NCI-H146 treated with DMSO at 0.1 percent for 48 hours (cell line): Measurements from ENCODE around the gene PFDN4.

Experiments used
- DNase-seq: peaks from one replicate; lab custom pipeline; 2025; ENCODE audit not compliant: unreplicated experiment; lab: John Stamatoyannopoulos, UW

The PFDN4 gene

DNA sequence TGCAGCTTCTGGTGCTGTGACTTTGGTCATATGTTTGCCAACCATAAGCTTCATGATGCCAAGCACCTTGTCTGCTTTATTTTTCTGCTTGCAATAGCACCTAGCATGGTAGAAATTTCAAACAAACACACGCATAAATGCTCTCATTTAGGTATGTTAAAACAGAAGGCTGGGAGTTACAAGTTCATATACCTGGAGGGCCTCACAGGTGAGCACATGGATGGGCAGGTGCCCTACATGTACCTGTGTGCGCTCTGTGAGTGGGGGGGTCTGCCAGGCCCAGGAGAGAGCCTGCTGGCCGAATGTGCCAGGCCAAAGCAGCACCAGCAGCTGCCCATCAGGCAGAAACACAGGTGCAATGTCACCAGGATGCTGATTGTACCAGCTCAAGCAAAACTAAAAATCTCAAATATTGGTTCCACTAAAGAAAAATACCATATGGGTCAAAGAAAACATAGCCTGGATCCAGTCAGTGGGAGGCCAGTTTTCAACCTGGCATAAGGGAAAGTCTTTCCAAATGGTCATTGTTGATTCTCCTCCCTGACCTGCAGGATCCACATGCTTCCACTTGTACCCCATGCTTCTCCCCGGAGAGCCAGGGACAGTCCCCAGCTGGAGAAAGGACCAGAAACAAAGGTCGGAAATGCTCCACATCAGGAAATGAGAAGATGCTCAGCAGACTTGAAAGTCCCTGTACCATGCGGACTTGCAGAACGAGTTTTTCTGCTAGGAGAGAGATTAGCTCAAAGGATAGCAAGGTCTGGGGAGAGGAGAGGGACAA, 7.2 kb upstream of the PFDN4 start:
- DNase-seq, result no peak

DNA sequence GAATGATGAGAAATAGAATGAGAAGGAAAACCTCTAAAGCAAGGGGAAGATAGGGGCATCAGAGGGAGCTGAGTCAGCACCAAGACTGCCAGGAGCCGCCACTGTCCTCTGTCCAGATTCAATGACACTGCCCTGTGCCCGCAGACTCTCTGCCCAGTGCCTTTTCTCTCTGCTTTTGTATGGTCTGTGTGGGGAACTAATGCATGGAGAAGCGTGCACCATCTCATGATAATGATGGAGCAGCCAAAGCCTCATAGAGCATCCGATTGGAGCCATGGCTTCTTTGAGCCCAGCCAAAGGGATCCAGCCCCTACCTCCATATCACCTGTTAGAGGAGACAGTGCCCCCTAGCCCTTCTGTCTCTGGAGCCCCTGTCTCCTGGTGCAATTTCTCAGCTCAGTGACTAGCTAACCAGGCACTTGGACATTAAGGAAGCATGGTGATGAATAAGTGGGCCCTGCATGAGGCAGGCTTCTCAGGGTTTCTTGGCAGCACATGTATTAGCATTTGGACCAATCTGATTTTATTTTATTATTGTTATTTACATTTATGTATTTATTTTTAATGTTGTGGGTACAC, 6.5 kb upstream of the PFDN4 start:
- DNase-seq, result no peak

DNA sequence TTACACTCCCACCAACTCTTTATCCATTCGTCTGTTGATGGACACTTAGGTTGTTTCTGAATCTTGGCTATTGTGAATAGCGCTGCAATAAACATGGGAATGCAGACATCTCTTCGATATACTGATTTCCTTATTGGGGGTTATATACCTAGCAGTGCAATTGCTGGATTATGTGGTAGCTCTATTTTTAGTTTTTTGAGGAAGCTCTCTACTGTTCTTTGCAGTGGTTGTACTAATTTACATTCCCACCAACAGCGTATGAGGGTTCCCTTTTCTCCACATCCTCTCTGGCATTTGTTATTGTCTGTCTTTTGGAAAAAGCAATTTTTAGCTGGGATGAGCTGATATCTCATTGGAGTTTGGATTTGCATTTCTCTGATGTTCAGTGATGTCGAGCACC, 4.6 kb upstream of the PFDN4 start:
- no peak for DNase-seq

DNA sequence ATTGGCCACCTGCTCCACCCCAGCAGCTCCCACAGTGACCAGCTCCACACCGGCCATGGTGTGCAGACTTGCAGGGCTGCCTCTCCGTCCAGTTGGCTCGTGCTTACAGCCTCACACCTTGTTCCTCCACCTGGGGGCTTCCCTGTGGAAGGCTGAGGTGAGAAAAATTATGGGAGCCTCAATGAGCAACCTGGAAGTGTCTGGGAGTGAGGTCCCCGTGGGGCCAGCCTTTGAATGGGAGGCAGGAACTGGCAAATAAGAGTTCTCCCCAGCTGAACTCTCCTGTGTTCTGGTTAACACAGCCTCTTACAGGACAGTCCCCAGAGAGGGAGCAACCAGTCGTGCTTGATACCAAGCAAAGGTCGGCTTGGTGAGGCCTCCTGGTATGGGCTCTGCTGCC, 3.8 kb upstream of the PFDN4 start:
- DNase-seq, result no peak

DNA sequence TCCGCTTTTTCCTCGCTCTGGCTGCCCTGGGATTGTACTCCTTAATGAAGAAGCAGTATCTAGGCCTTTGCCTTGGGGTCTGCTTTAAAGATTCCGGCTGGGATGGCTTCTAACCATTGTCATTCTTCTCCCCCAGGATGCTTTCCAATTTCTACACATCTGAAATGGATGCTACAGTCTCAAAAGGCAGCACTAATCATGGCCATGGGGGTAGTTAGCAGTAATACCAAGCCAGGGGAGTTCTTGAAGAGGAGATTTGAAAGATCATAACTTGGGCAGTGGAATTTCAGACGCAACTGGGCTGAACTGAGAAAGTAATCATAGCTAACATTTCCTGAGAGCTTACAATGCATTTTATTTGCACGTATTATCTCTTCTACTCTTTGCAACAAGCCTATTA, 3.4 kb upstream of the PFDN4 start:
- DNase-seq, result no peak

DNA sequence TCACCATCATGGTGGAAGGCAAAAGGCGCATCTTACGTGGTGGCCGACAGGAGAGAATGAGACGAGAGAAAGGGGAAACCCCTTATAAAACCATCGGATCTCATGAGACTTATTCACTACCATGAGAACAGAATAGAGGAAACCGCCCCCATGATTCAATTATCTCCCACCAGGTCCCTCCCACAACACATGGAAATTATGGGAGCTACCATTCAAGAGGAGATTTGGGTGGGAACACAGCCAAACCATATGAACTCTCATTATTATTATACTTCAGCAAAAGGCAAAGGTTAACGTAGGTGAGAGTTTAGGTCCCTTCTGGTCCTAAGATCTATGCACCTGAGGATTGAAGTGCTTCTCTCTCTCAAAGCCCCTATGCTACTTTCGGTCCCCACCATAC, 2.4 kb upstream of the PFDN4 start:
- DNase-seq, result no peak

DNA sequence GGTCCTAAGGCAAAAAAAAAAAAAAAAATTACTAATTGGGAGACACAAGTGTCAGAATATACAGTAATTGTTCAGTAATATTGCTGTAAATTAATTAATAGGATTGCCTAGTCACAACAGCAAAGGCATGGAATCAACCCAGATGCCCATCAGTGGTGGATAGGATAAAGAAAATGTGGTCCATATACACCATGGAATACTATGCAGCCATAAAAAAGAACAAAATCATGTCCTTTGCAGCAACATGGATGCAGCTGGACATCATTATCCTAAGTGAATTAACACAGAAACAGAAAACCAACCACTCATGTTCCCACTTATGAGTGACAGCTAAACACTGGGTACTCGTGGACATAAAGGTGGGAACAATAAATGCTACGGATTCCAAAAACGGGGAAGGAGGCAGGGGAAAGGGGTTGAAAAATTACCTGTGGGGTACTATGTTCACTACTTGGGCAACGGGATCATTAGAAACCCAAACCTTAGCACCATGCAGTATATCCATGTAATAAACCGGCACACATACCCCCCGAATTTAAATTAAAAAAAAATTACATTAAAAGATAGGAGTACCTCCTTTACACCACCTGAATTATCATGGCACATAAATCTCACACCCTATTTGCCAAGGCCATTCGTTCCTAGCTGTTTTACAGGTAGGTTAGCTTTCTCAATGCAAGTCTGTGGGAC, 689 bp upstream of the PFDN4 start:
- no peak for DNase-seq

DNA sequence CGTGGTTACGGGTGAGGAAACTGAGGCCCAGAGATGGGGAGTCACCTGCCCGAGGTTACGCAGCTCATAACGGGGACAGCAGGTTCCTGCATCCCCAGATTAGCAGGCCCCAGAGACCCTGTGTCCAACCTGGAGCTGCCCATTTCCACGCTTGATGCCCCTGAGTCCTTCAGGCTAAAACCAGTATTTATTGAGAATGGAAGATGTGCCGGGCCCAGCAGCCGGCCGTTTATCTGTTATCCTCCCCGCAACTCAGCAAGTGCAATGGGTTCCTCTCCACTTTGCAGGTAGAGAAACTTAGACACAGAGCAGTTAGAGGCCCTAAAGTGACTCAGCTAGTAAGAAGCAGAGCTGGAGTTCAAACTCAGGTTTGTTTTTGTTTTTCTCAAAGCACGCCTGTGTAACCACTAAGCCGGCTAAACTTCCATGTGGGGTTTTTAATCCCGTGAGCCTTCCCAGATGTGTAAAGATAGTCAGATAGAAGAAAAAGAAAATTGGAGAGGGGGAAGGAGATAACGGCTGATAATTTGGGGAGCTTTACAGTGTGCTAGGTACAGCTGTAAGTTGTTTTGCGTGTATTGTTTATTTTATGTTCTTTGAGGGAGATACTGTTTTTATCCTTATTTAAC, 775 bp downstream of the PFDN4 start:
- no peak for DNase-seq

DNA sequence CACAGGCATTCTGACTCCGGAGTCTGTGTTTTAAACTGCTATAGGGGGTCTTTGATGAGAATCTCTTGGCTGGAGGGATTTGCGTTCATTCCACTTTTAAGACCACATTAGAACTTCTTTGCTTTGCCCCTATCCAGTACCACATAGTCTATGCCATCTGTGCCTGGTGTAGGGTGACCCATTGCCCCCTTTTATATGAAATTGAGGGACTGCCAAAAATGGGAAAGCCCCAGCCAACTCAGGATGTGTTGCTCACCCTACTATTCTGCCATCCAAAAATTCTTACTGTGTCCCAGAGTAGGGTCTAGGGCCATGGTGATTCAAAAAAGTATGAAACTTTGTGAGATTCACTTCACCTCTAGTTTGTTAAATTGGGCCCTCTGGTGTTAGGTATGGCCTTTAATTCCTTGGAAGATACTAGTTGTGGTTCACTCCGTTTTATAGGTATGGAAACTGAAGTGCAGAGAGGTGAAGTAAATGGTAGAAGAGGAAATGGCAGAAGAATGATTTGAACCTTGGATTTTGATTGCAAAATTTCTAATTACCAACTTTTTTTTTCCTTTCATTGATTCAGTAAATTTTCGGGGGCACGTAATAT, 1.4 kb downstream of the PFDN4 start:
- no peak for DNase-seq

DNA sequence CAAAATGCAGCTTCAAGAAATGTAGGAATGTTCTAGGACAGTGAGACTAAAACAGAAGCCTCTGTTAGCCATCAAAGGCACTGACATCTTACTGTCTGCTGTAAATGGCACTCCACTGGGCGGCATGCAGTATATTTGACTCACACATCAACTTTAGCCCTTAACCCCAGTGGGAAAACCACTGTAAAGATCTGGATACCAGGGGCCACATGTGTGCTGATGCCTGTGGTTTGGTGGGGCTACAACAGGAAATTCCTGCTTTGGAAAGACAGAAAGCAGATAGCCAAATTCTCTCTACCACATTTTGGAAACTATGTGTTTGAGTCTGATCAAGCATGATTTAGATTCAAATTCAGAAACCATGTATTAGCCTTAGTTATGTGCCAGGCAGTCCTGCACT, 4.3 kb downstream of the PFDN4 start:
- DNase-seq, result no peak

DNA sequence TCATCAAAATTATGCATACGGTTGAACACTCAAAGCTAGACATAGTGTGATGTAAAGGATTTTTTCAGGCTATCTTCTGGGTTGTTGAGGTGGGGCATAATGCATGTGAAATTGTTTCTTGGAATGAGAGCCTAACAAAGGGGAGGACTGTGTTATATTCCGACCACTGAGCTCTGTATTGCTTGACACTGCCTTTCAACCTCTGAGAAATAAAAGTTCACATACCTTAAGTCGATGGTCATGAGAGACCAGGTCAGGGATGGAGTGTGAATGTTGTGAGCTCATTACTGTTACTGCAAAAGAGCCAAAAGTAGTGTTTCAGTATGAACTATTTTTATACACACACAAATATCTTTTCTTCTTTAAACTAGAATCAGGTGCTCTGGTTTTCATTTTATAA, 5.0 kb downstream of the PFDN4 start:
- DNase-seq, result no peak

DNA sequence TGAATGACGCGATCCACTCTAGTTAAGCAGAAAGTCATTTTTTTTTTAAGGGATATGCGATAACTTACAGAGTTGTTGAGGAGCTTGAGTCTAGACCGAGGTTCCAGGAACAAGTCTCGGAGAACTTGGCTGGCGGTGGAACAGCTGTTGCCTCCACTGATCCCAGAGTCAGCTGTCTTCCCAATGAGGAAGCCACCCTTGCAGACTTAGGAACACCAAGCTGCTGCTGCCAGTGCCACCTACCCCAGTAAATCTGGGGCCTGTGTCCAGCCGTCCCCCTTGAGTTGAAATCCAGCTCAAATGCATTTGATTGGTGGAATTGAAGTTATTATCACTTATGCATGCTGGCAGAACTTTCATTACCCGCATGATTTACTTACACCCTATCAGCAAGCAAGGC, 6.7 kb downstream of the PFDN4 start:
- DNase-seq, result no peak

DNA sequence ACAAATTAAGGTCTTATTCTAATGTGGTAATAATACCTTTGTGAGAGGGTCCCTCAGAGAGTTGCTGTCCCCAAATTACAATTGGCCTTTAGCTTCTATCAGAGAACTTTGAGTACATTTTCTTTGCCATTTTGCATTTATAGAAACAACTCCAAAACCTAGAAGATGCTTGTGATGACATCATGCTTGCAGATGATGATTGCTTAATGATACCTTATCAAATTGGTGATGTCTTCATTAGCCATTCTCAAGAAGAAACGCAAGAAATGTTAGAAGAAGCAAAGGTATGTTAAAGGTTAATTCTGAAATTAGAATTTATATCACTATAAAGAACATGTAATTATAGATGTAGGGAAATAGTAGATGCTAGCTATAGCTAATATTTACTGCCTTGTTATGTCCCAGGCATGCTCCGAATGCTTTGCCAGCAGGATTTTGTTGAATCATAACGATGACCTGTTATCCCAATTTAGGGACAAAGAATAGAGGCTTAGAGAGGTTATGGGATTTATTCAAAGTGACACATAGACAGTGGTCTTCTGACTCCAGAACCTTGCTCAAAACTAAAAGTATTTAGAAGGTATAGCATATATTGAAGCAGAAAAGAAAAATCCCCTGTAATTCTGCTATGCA, 7.4 kb downstream of the PFDN4 start:
- DNase-seq, result no peak

DNA sequence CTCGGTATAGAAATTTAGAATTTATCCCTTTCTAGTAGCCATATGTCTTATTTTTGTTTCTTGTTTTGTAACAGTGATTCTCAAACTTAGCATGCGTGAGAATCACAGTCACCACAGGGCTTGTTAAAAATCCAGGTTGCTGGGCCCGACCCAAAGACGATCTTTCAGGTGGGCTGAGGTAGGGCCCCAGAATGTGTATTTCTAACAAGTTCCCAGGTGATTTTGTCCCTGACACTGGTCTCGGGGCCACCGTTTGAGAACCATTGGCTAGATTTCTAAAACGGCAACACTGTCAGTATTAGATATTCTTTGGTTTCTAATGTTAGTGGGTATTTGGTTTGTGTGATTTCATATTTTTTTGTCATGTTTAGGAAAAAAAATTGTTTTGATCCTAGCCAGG, 9.9 kb downstream of the PFDN4 start:
- DNase-seq, result no peak

DNA sequence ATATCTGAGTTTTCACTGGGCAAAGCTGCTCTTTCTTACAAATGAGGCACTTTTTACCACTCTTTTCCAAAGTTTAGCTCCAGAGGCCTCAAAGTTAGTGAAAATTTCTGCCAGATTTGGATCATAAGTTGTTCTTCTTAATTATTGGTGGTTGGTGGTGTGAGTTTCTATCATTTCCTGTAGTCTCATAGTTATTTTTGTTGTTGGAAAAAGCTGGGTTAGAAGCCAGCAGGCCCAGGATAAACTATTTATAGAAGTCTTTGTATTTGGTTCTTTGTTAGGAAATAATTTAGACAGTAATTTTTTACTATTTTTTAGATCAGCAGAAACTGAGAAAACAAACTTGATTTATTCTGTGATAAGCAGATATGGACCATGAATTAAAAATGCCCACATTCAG, 10.6 kb downstream of the PFDN4 start:
- no peak for DNase-seq

DNA sequence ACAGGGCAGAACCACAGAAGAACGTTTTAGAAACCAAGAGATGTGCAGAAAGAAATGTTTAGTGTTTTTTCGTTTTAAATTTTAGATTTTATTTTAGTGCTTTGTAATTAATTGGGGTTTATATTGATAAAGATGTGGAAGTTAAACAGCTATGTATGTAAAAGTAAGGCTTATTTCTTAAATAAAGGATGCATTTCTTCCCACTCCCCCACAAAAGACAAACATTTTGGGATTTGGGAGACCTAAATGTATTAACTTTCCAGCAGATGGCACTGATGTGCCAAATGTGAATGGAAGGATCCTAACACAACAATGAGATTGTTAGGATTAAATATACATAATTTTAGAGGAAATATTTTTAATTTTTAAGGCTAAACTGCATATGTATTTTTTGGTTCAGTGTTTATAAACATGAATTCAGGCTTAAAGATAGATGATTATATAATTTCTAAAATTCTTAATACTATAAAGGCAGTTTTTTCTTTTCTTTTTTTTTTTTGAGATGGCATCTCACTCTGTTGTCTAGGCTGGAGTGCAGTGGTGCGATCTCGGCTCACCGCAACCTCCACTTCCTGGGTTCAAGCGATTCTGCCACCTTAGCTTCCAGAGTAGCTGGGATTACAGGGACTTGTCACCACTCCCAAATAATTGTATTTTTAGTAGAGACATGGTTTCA, 12.0 kb downstream of the PFDN4 start:
- no peak for DNase-seq

DNA sequence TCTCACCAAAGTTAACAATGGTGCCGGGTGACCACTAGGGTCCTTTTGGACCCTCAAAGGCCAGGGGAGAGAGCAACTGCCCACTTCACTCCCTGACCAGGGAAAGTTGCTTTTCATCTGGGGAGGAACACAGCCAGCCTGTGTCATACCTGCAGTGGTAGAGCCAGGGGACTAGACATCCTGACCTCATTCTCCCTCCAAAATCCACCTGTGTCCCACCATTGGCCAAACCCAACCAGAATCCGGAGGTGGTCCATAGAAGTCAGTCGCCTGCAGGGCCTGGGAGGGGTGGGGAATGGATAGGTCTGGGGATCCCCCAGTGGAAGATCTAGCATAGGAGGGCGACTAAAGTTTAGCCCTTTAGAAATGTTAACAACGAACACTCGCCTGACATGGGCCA, 12.8 kb downstream of the PFDN4 start:
- DNase-seq, result no peak

DNA sequence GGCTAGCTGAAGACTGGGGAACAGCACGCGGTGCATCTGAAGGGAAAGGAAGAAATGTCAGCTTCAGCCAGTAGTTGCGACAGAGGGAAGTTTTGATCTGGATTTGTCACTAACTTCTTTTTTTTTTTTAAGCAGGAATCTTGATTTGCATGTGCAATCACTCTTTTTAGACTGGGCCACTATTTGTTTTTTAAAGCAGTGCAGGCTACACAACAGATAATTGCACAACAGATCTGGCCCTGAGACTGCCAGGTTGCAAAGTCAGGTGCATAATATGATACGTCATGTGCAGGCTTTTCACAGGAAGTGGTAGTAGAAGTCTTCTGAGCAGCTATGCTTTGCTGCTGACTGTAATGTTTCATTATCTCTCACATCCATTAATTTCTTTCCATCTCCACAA, 13.5 kb downstream of the PFDN4 start:
- DNase-seq, result no peak

DNA sequence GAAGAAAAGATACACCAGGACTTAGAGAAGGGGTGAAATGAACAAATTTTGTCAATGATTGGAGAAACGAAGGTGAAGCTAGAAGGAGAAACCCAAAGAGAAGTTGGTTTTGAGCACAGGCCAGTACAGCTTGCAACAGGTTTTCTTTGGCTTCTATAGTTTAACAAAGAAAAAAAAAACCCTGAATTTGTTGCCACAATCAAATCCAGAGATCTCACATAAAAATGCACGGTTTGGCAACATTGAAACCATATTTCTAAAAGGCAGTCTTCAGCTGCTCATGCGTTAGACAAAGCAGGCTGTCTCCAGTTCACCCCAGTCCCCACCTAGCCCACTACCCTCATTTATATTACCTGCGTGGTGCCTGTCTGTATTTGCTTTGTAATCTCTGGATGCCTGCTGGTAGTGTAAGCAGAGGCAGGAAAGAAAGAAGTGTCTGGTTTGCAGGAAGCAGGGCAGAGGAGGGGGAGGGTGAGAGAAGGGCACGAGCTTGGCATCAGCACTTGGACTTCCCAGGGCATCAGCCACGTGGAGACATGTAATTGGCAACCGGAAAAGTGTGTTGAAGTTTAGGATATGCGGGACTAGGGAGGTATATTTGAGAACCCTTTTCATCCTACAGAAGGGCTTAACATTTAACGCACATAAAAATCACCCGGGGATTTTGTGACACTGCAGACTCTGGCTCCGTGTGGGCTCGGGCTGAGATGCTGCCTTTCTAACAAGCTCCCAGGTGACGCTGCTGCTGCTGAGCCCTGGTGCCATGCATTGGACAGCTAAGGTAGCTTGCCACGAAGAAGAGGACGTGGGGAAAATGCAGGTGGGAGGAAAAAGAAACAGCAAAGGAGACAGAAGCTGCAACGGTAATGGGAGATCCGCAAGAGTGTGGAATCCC, 14.4 kb downstream of the PFDN4 start:
- DNase-seq, result peak; percentile 76

DNA sequence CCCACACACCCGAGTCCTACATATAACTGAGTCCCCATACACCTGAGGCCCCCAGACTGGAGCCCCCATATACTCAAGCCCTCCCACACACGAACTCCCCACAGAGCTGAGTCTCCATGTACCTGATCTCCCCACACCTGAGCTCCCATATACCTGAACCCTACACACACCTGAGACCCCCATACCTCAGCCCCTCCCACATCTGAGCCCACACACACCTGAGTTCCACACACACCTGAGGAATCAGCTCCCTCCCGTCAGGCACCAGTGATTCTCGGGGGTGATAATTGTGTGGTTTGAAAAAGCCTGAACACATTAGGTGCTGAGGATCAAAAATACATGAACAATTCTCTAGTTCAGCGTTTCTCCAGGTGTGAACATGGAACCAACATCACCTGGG, 15.4 kb downstream of the PFDN4 start:
- no peak for DNase-seq
